A549 (cell line): Measurements from ENCODE around the gene LIN28A. TPM values are rescaled to one million over a fixed set of nuclear protein-coding genes. Genes with fewer than 3 reads are reported as not detected.

ENCODE experiments used
- ATAC-seq, 2 experiments: fragments of 200-7000 bp in 1 of 2; fragments of >200 bp in 1 of 2; cut with Nextera tagmentation in 1 of 2; cut with Tn5 transposase in 1 of 2; 3 replicates each; pipeline versions ENCODE4 v1.8.0 to v1.9.1; 2018 to 2020; ENCODE audit warnings: mild to moderate bottlenecking in 1 of 2, moderate library complexity in 1 of 2
- CTCF ChIA-PET: fragments of 300-600 bp; sonication (Branson Sonifier 250); formaldehyde crosslinking; extraction: SDS; loops from one replicate; lab custom pipeline; 2021; ENCODE audit warnings: antibody characterized with exemption, inconsistent platforms; lab: Yijun Ruan, JAX
- POLR2A ChIA-PET: fragments of 350-600 bp; formaldehyde crosslinking; extraction: SDS; loops from one replicate; lab custom pipeline; 2021; ENCODE audit warnings: antibody characterized with exemption, inconsistent platforms; lab: Yijun Ruan, JAX
- DNase-seq, 2 experiments: peaks; one replicate each; pipeline versions ENCODE4 v3.0.0 to v3.0.0-alpha.2; 2011 to 2016; ENCODE audit warnings: low read depth in 1 of 2, low spot score in 1 of 2
- FAIRE-seq: peaks from 2 replicates; lab custom pipeline; 2011; peaks lifted over from hg19 to GRCh38; lab: Jason Lieb, UNC
- H3K27ac ChIP-seq, 2 experiments: fragments of >200 bp; sonication (Bioruptor Twin); formaldehyde crosslinking; 3 replicates each; pipeline ENCODE4 v1.5.1; 2016 to 2017
- H3K4me1 ChIP-seq: fragments of >200 bp; sonication (Bioruptor Twin); formaldehyde crosslinking; 3 replicates; pipeline ENCODE4 v1.6.1; 2016
- H3K4me2 ChIP-seq: fragments of >200 bp; sonication (Bioruptor Twin); formaldehyde crosslinking; 3 replicates; pipeline ENCODE4 v1.6.1; 2016
- H3K4me3 ChIP-seq: fragments of >200 bp; sonication (Bioruptor Twin); formaldehyde crosslinking; 3 replicates; pipeline ENCODE4 v1.5.1; 2016
- H3K9me3 ChIP-seq: fragments of >200 bp; sonication (Bioruptor Twin); formaldehyde crosslinking; 3 replicates; pipeline ENCODE4 v1.6.1; 2016
- ATOH8 ChIP-seq: fragments of 250-450 bp; sonication (Bioruptor Pico); IDR thresholded peaks from 2 replicates; pipeline ENCODE4 v1.5.0; 2020; ENCODE audit warnings: low read depth, mild to moderate bottlenecking, moderate library complexity
- BCL3 ChIP-seq: fragments of >200 bp; sonication (Bioruptor Twin); formaldehyde crosslinking; IDR thresholded peaks from 3 replicates; pipeline ENCODE4 v1.6.1; 2016
- CBX8 ChIP-seq: fragments of 200-600 bp; sonication (generic); IDR thresholded peaks from 2 replicates; pipeline ENCODE4 v1.6.1; 2016
- CHD4 ChIP-seq: fragments of 200-600 bp; sonication (generic); IDR thresholded peaks from 2 replicates; pipeline ENCODE4 v1.6.1; 2016; ENCODE audit warnings: antibody characterized with exemption, mild to moderate bottlenecking, borderline replicate concordance
- CTCF ChIP-seq: fragments of >200 bp; sonication (Bioruptor Twin); formaldehyde crosslinking; IDR thresholded peaks from 3 replicates; pipeline ENCODE4 v1.5.1; 2016
- ELK1 ChIP-seq: fragments of 150-350 bp; IDR thresholded peaks from 2 replicates; pipeline ENCODE4 v1.6.1; 2014; ENCODE audit warnings: low read depth, mild to moderate bottlenecking, low read length
- EP300 ChIP-seq, 2 experiments: fragments of >200 bp; sonication (Bioruptor Twin); formaldehyde crosslinking; IDR thresholded peaks; 2 replicates in 1 of 2; 3 replicates in 1 of 2; pipeline ENCODE4 v1.6.1; 2016 to 2017
- FOSB ChIP-seq: fragments of 250-450 bp; sonication (Bioruptor Pico); IDR thresholded peaks from 2 replicates; pipeline ENCODE4 v1.5.0; 2020; ENCODE audit warnings: mild to moderate bottlenecking, moderate library complexity
- FOXS1 ChIP-seq: fragments of 250-450 bp; sonication (Bioruptor Pico); IDR thresholded peaks from 2 replicates; pipeline ENCODE4 v1.5.0; 2020; ENCODE audit warnings: mild to moderate bottlenecking, moderate library complexity
- HDAC2 ChIP-seq: fragments of 200-600 bp; sonication (generic); IDR thresholded peaks from 2 replicates; pipeline ENCODE4 v1.6.1; 2016
- HEYL ChIP-seq: fragments of 250-450 bp; sonication (Bioruptor Pico); IDR thresholded peaks from 2 replicates; pipeline ENCODE4 v1.8.0; 2021; ENCODE audit warnings: mild to moderate bottlenecking, moderate library complexity
- HOXA7 ChIP-seq: fragments of 250-450 bp; sonication (Bioruptor Pico); IDR thresholded peaks from 2 replicates; pipeline ENCODE4 v1.5.0; 2020; ENCODE audit warnings: mild to moderate bottlenecking, moderate library complexity
- MAFK ChIP-seq: fragments of 450-650 bp; IDR thresholded peaks from 2 replicates; pipeline ENCODE4 v1.6.1; 2014; ENCODE audit not compliant: partially characterized antibody
- MAX ChIP-seq: IDR thresholded peaks from 2 replicates; pipeline ENCODE4 v1.6.1; 2012
- MYC ChIP-seq: IDR thresholded peaks from 2 replicates; pipeline ENCODE4 v1.6.1; 2012; ENCODE audit warnings: mild to moderate bottlenecking, inconsistent platforms, low read length, improper control_type of control experiment, borderline replicate concordance
- NR3C1 ChIP-seq: fragments of >200 bp; sonication (Bioruptor Twin); formaldehyde crosslinking; IDR thresholded peaks from 3 replicates; pipeline ENCODE4 v1.6.1; 2017
- POLR2A ChIP-seq: IDR thresholded peaks from 2 replicates; pipeline ENCODE4 v1.6.1; 2012; ENCODE audit warnings: mild to moderate bottlenecking, low read length
- REST ChIP-seq: fragments of 200-600 bp; sonication (generic); IDR thresholded peaks from 2 replicates; pipeline ENCODE4 v1.6.1; 2016; ENCODE audit warnings: antibody characterized with exemption, mild to moderate bottlenecking, moderate library complexity
- RFX5 ChIP-seq: fragments of 450-650 bp; IDR thresholded peaks from 2 replicates; pipeline ENCODE4 v1.7.1; 2014; ENCODE audit warnings: antibody characterized with exemption, mild to moderate bottlenecking, moderate library complexity
- RNF2 ChIP-seq: fragments of 200-600 bp; sonication (generic); IDR thresholded peaks from 2 replicates; pipeline ENCODE4 v1.6.1; 2016; ENCODE audit warnings: low read depth, mild to moderate bottlenecking, antibody characterized with exemption, moderate library complexity, borderline replicate concordance
- TFCP2L1 ChIP-seq: fragments of 250-450 bp; sonication (Bioruptor Pico); IDR thresholded peaks from 2 replicates; pipeline ENCODE4 v1.5.0; 2021; ENCODE audit warnings: mild to moderate bottlenecking
- TP53 ChIP-seq: fragments of 250-450 bp; sonication (Bioruptor Pico); IDR thresholded peaks from 2 replicates; pipeline ENCODE4 v1.5.0; 2021; ENCODE audit warnings: mild to moderate bottlenecking, moderate library complexity
- ZC3H11A ChIP-seq: fragments of 450-650 bp; IDR thresholded peaks from 2 replicates; pipeline ENCODE4 v1.6.1; 2014; ENCODE audit warnings: antibody characterized with exemption, mild to moderate bottlenecking
- ZFP36 ChIP-seq: fragments of 450-650 bp; IDR thresholded peaks from 2 replicates; pipeline ENCODE4 v1.6.1; 2014; ENCODE audit warnings: borderline replicate concordance; ENCODE audit not compliant: partially characterized antibody
- WGBS: methylation state at CpG from one replicate; pipeline ENCODE4 v1.1.6; 2017; ENCODE audit errors: missing lambda C conversion rate; 5-methylcytosine and 5-hydroxymethylcytosine counted together
- polyA plus RNA-seq, 4 experiments: library from polyadenylated mRNA; depleted of rRNA in 3 of 4; stranded (reverse); fragments of >200 nt; fragmentation: RNase III in 1 of 4; extraction: RNeasy Plus Mini Kit Qiagen cat#74134 plus additional on column Dnase treatment in 1 of 4; gene quantifications; 2 replicates in 3 of 4; 3 replicates in 1 of 4; pipeline ENCODE4 v1.2.3, GENCODE V29; 2011 to 2017

LIN28A gene
- polyA plus RNA-seq, 2 of the 4 experiments (the other 2 are of a cell fraction) = 0.03 to 0.04 TPM

- TF ChIP-seq FOXS1 (CRISPR knock-in tag) = no peak
These were observed 40.3 kb downstream of the LIN28A start (continued) for GRCh38 chr1:26450908-26451307.

GRCh38 chr1:26452459-26453183 is 42.0 kb downstream of the LIN28A start:
- Histone ChIP-seq H3K4me2 (no peak overlapping the region), H3K4me3 (no peak overlapping the region), H3K9me3 (no peaks in the 10 kb centered on the region), H3K27ac (no peak overlapping the region), H3K4me1 (no peaks in the 10 kb centered on the region)
- no peak for FAIRE-seq
- ChIA-PET CTCF (interaction anchor here (0.6 kb wide), 1 partner anchor 35 kb away, joined by 4 read pairs; no protein-coding TSS in a partner anchor), POLR2A (no interaction called here)
- no peak for TF ChIP-seq HEYL (CRISPR knock-in tag)
- TF ChIP-seq MAX = no peak
- no peak for TF ChIP-seq MAFK
- no peak for TF ChIP-seq FOSB (CRISPR knock-in tag)
- TF ChIP-seq ZC3H11A = no peak
- no peak for TF ChIP-seq MYC
- TF ChIP-seq HDAC2 = no peak
- TF ChIP-seq HOXA7 (CRISPR knock-in tag) = no peak
- TF ChIP-seq FOXS1 (CRISPR knock-in tag) = no peak
- no peak for TF ChIP-seq BCL3
- no peak for TF ChIP-seq CTCF
- no peak for TF ChIP-seq EP300 (IDR thresholded peaks at IDR 0.05)
- 94% methylated on average over 5 of the region's 5 CpGs for WGBS
- DNase-seq = no peak
- no peak for ATAC-seq

GRCh38 chr1:26459148-26459547 is 48.5 kb downstream of the LIN28A start:
- CTCF ChIA-PET = interaction anchor here (4.1 kb wide), 1 partner anchor 12 kb away, joined by 14 read pairs; the partner anchor contains the start of gene HMGN2
- 100% methylated on average over 1 of the region's 1 CpG for WGBS
- Histone ChIP-seq H3K27ac (no peak overlapping the region), H3K9me3 (no peaks in the 10 kb centered on the region), H3K4me2 (no peak overlapping the region), H3K4me3 (no peak overlapping the region), H3K4me1 (no peaks in the 10 kb centered on the region)
- POLR2A ChIA-PET = no interaction called here
- ATAC-seq (no peak), DNase-seq (no peak), FAIRE-seq (no peak)
- TF ChIP-seq FOSB (CRISPR knock-in tag) (no peak), NR3C1 (no peak), POLR2A (no peak), CHD4 (no peak), REST (no peak), RNF2 (no peak), RFX5 (no peak), TFCP2L1 (no peak), TP53 (CRISPR knock-in tag) (no peak), CBX8 (no peak), ATOH8 (CRISPR knock-in tag) (no peak), ELK1 (no peak), ZFP36 (no peak)
- TF ChIP-seq, all 56 proteins: peak for 0
